Ascending aorta (tissue), 2 donors: ENCODE results near the gene TMEM59L. TPM values are rescaled to one million over a fixed set of nuclear protein-coding genes. Genes with fewer than 3 reads are reported as not detected.

Source experiments
- DNase-seq, 2 donors: peaks; one replicate each; pipeline ENCODE4 v3.0.0-alpha.2; 2019; ENCODE audit warnings: low spot score in 2 of 2
- H3K27ac ChIP-seq, 2 donors: fragments of 200-600 bp; sonication (generic); one replicate each; pipeline ENCODE4 v1.5.1; 2016 to 2017; ENCODE audit warnings: mild to moderate bottlenecking in 1 of 2
- H3K27me3 ChIP-seq: fragments of 200-600 bp; sonication (generic); one replicate; pipeline ENCODE4 v1.5.1; 2017
- H3K36me3 ChIP-seq, 2 donors: fragments of 200-600 bp; sonication (generic); one replicate each; pipeline ENCODE4 v1.5.1; 2016
- H3K4me1 ChIP-seq, 2 donors: fragments of 200-600 bp; sonication (generic); one replicate each; pipeline ENCODE4 v1.5.1; 2016 to 2017; ENCODE audit warnings: mild to moderate bottlenecking in 1 of 2
- H3K4me3 ChIP-seq, 2 donors: fragments of 200-600 bp; sonication (generic); one replicate each; pipeline ENCODE4 v1.5.1; 2016 to 2017; ENCODE audit warnings: mild to moderate bottlenecking in 1 of 2
- H3K9me3 ChIP-seq, 2 donors: fragments of 200-600 bp; sonication (generic); one replicate each; pipeline ENCODE4 v1.5.1; 2016
- intact Hi-C: fragments of 100-400 bp; cut with DNase I; formaldehyde crosslinking; loops from one replicate; pipeline ENCODE4 v1.15.1; 2023
- total RNA-seq: library from RNA; depleted of rRNA; stranded (reverse); fragments of >200 nt; gene quantifications from one replicate; pipeline ENCODE4 v1.1.0, GENCODE V29; 2016
- TF ChIP-seq, protein P1 (sequence below), 3 experiments: fragments of 200-600 bp in 2 of 3; fragments of 450-650 bp in 1 of 3; sonication (generic) in 2 of 3; IDR thresholded peaks; one replicate each; pipeline ENCODE4 v1.5.1; 2016 to 2019; ENCODE audit warnings: antibody characterized with exemption in 3 of 3, mild to moderate bottlenecking in 1 of 3, moderate library complexity in 1 of 3

Gene TMEM59L
- total RNA-seq, 1 donor from 2014 or later = not detected

DNA sequence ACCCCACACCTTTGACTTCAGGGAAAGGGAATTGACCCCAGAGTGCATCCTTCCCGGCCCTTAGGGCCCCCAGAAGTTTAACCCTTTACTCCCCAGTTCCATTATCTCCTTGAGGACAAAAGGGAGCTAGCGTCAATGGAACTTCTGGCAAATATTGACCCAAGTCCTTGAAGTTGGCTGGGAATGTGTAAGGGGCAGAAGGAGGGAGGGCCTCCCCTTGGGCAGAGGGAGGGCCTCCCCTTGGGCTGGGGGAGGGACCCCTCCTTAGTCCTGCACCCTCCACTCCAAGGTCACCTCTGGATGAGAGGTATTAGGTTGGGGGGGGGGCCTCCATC, 3.0 kb upstream of the TMEM59L start:
- DNase-seq = no peak
- H3K4me1 ChIP-seq = peaks cover 9 to 28% of the 10 kb centered on the region in 2 donors
- no peaks in the 10 kb centered on the region for H3K9me3 ChIP-seq
- intact Hi-C loops = no loop called here
- no peak overlapping the region for H3K4me3 ChIP-seq
- H3K27me3 ChIP-seq = peaks cover 62% of the 10 kb centered on the region
- TF ChIP-seq, protein P1, sequence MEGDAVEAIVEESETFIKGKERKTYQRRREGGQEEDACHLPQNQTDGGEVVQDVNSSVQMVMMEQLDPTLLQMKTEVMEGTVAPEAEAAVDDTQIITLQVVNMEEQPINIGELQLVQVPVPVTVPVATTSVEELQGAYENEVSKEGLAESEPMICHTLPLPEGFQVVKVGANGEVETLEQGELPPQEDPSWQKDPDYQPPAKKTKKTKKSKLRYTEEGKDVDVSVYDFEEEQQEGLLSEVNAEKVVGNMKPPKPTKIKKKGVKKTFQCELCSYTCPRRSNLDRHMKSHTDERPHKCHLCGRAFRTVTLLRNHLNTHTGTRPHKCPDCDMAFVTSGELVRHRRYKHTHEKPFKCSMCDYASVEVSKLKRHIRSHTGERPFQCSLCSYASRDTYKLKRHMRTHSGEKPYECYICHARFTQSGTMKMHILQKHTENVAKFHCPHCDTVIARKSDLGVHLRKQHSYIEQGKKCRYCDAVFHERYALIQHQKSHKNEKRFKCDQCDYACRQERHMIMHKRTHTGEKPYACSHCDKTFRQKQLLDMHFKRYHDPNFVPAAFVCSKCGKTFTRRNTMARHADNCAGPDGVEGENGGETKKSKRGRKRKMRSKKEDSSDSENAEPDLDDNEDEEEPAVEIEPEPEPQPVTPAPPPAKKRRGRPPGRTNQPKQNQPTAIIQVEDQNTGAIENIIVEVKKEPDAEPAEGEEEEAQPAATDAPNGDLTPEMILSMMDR (IDR thresholded peaks at IDR 0.05) = no peak
- H3K27ac ChIP-seq = no peak overlapping the region
- H3K36me3 ChIP-seq = no peaks in the 10 kb centered on the region

DNA sequence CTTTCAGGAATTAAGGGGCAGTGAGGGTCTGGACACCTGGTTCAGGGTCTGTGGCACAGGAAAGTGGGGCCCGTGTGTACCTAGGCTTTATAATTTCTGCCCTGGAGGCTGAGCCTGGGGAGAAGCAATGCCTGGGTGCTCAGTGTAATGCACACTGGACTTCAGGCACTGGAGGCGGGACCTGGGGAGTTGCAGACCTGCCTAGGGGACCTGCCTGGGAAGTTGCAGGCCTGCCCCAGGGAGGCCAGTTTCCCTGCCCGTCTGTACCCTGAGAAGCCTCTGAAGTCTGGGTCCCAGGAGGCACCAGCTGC, 2.5 kb upstream of the TMEM59L start:
- peaks cover 9 to 28% of the 10 kb centered on the region in 2 donors for H3K4me1 ChIP-seq
- no peaks in the 10 kb centered on the region for H3K9me3 ChIP-seq
- DNase-seq = no peak
- no peak overlapping the region for H3K4me3 ChIP-seq
- intact Hi-C loops = no loop called here
- H3K27me3 ChIP-seq = peaks cover 59% of the 10 kb centered on the region
- no peaks in the 10 kb centered on the region for H3K36me3 ChIP-seq
- TF ChIP-seq, protein P1 (IDR thresholded peaks at IDR 0.05) = no peak
- H3K27ac ChIP-seq = no peak overlapping the region

DNA sequence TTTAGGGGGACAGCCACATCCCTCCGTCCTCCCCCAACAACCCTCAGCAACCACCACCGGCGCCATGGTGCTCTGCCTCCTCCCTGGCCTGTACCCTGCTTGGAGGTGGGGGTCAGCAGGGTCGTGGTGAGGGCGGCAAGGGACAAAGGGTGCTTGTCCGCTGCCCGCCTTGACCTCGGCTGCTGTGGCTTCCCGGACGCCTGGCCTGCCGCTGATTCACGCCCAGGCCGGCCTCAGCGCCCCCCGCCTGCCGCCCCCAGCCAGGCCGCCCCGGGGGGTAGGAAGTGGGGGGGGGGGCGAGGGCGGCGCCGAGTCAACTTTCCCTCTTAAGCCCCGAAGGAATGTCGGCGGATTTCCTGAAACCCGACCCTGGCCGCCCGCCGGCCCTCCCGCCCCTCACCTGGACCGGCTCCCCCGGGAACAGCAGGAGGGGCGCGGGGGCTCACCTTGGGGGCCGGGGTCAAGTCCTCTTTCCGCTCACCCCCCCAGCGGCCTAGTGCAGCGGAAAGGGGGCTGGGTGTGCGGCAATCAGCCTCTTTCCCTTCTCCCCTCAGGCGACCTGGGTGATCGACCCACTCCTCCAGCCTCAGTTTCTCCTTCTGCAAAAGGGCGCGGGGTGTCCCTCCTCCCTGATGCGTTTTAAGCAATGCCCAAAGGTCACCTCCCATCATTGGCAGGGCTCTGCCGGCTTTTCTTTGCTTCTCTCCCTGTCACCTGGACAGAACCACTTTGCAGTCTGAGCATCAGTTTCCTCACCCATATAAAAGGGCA, 1.9 kb upstream of the TMEM59L start:
- Histone ChIP-seq H3K27ac (no peak overlapping the region), H3K4me1 (peaks cover 9 to 28% of the 10 kb centered on the region in 2 donors), H3K27me3 (peaks cover 56% of the 10 kb centered on the region), H3K9me3 (no peaks in the 10 kb centered on the region), H3K36me3 (no peaks in the 10 kb centered on the region), H3K4me3 (no peak overlapping the region)
- TF ChIP-seq, protein P1 (IDR thresholded peaks at IDR 0.05) = no peak
- no peak for DNase-seq
- intact Hi-C loops = no loop called here

DNA sequence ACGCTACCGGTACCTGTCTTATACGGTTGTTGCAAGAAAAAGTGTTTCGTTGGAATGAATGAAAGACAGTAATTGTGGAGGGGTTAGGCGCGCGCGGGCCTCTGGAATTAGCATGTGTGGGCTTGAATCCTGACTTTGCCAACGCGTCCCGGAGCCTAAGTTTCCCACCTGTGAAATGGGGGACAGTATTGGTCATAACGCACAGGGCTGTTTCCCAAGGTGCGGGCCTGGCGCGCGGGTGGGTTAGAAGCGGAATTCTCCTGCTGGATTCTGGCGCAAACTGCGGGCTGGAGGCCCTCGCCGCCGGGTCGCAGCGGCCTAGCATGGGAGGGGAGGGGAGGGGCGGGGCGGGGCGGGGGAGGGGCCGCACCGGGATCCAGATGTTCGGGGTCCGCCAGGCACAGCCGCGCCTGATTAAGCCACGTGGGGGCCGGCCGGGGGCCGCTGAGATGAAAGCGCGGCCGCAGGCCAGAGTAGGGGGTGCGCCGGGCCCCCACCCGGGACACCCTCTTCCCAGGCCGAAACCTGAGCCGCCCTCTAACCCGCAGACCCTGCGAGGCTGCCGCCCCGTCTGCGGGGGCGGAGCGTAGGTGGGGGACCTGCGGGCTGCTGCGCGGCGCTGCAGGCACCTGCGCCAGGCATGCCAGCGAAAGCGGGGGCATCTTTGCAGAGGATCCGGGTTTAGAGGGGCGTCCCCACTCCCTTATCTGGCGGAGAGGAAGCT, 1.2 kb upstream of the TMEM59L start:
- Histone ChIP-seq H3K4me3 (peak overlapping the region in 1 of 2 donors; percentile 62), H3K9me3 (no peaks in the 10 kb centered on the region), H3K36me3 (no peaks in the 10 kb centered on the region), H3K4me1 (peaks cover 4 to 24% of the 10 kb centered on the region in 2 donors), H3K27me3 (peaks cover 51% of the 10 kb centered on the region), H3K27ac (no peak overlapping the region)
- TF ChIP-seq, protein P1 (IDR thresholded peaks at IDR 0.05) = no peak
- intact Hi-C loops = no loop called here
- no peak for DNase-seq

DNA sequence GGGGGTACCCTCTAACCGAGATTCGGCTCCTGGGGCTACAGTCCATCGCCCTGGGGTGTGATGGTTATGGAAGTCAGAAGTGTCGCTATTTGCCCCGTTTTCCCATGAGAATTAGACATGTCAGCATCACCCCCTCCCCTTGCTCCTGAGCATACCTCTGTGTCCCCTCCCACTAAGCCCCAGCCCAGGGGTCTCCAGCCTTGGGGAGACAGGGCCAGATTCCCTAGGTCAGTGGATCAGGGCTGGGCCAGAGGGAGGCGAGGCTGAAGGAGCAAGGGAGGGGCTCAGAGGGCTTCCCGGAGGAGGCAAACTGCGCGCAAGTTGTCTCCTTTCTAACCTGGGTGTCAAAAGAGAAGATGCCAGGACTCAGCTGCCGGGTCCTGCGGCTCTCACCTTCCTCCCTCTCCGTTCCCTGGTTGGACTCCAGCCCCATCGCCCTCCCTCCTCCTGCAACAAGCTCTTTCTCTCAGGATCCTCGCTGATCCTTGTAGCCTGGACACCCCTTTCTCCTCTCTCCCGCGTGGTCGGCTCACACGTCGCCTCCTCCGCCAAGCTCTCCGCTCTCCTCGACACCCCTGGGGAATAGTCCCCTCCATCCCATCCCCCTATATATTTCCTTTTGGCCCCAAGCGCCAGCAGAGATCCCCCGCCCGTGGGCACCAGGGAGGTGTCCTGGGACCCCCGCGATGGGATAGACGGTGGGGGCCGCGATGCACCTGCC, 459 bp upstream of the TMEM59L start:
- H3K27ac ChIP-seq = no peak overlapping the region
- H3K9me3 ChIP-seq = no peaks in the 10 kb centered on the region
- H3K27me3 ChIP-seq = peaks cover 47% of the 10 kb centered on the region
- intact Hi-C loops = no loop called here
- DNase-seq = no peak
- H3K36me3 ChIP-seq = no peaks in the 10 kb centered on the region
- peaks cover 4 to 24% of the 10 kb centered on the region in 2 donors for H3K4me1 ChIP-seq
- TF ChIP-seq, protein P1 (IDR thresholded peaks at IDR 0.05) = no peak
- peak overlapping the region; percentile 57 to 62 for H3K4me3 ChIP-seq
